ENCODE measurements around the gene CAPN8.

The CAPN8 gene

DNA sequence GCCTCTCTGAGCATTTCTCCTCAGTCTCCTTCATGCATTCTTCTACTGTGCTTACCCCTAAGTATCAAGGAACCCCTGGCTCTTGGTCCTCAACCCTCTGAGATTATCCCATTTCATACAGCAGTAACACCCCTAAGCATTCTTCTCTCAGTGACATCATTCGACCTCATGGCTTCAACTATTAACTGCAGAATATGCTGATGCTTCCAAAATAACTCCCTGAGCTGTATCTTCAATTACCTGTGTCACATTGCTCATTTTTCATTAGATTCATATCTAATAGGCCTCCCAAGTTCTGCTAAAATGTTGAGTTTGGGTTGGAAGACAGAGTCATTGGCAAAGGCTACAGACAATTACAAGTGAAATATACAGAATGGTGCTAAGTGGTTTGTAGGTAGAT lies 7.5 kb downstream of the CAPN8 start:
- in situ Hi-C loops (cut with MboI; ENCODE audit: low pct_unique_long_range_greater_than_20kb, low sequenced_read_pairs, unreplicated experiment), result no loop called here

DNA sequence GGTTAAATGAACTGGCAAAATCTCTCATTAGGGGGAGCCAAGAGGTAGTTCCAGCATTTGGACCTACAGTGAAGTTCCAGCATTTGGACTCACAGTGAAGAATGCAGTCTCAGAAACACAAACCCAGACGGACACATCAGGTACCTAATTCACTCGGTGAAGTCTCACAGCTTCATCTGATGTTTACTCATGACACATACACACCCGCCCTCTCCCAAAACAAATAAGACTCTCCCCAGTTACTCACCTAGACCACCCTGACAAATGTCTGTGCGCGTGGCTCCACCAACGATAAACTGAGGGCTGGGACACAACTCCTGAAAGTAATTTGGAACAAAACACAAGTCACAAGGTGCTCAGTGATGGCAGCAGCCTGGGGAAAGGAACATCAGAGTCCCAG lies 11.4 kb downstream of the CAPN8 start:
- in situ Hi-C loops (cut with MboI; ENCODE audit: low pct_unique_long_range_greater_than_20kb, low sequenced_read_pairs, unreplicated experiment), result no loop called here
- TF ChIP-seq, protein P1, sequence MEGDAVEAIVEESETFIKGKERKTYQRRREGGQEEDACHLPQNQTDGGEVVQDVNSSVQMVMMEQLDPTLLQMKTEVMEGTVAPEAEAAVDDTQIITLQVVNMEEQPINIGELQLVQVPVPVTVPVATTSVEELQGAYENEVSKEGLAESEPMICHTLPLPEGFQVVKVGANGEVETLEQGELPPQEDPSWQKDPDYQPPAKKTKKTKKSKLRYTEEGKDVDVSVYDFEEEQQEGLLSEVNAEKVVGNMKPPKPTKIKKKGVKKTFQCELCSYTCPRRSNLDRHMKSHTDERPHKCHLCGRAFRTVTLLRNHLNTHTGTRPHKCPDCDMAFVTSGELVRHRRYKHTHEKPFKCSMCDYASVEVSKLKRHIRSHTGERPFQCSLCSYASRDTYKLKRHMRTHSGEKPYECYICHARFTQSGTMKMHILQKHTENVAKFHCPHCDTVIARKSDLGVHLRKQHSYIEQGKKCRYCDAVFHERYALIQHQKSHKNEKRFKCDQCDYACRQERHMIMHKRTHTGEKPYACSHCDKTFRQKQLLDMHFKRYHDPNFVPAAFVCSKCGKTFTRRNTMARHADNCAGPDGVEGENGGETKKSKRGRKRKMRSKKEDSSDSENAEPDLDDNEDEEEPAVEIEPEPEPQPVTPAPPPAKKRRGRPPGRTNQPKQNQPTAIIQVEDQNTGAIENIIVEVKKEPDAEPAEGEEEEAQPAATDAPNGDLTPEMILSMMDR (IDR thresholded peaks at IDR 0.05; ENCODE audit: extremely low read depth, insufficient read depth, missing control alignments), result no peak
- no peak for DNase-seq (ENCODE audit: low spot score)

More for the DNA sequence above, 7.5 kb downstream of the CAPN8 start:
- DNase-seq (ENCODE audit: low spot score), result no peak
- TF ChIP-seq, protein P1 (IDR thresholded peaks at IDR 0.05; ENCODE audit: extremely low read depth, insufficient read depth, missing control alignments), result no peak

DNA sequence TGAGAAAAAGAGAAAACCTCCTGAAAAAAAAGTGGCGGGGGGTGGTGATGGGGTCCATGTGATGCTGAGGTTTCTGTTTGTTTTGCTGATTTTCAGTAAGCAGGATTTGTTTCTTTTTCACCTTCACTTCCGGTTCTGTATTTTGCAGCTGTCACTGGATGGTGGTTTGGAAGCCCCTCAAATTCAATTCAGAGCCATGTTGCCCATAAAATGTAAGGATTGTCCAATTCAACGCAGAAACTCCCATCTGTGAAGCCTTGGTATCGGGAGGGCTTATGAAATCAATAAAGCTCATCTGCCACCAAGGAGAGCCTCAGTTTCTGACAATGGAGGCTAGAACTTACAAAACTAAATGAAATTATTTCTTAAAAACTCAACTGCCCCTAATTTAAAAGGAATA lies 12.1 kb downstream of the CAPN8 start:
- in situ Hi-C loops (cut with MboI; ENCODE audit: low pct_unique_long_range_greater_than_20kb, low sequenced_read_pairs, unreplicated experiment), result no loop called here
- no peak for DNase-seq (ENCODE audit: low spot score)
- TF ChIP-seq, protein P1 (IDR thresholded peaks at IDR 0.05; ENCODE audit: extremely low read depth, insufficient read depth, missing control alignments), result no peak

DNA sequence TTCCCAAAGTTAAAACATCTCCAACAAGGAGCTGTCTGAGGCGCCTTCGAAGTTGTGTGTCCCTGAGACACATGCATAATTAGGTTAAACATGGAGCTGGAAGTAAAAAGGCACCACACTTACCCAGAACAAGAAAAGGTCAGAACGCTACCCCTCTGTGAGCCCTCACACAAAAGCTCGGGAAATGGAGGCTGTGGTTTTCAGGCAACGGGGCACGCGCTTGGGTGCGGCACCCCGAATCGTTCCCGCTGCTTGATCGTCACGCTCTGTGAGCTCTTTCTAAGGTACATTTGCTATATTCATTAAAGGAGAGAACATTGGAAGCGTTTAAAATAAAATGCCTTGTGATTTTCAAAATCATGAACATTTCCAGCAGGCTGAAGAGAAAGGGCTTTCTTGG lies 12.5 kb downstream of the CAPN8 start:
- TF ChIP-seq, protein P1 (IDR thresholded peaks at IDR 0.05; ENCODE audit: extremely low read depth, insufficient read depth, missing control alignments), result no peak

DNA sequence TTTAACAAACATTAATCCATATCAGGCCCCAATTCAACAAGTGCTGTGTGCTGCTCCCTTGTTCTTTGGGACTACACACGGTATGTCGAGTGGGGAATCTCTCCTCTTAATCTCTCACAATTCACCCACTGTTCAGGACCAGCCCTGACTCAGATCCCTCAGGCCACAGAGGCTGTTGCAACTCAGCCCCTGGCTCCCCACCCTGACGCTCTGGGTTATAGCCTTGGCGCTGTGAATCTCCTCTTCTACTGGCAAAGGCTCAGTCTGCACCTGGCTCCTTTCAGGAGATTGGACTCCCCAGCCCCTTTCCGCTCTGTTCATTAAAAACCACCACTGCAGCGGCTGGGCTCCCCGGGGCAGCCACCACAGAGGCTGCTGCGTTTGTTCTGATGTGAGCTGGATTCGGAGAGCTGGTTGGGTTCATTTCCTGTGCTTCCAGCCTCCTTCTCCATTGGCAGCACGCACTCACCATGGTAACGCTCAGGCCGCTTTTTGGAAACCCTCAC lies 13.0 kb downstream of the CAPN8 start:
- in situ Hi-C loops (cut with MboI; ENCODE audit: low pct_unique_long_range_greater_than_20kb, low sequenced_read_pairs, unreplicated experiment), result no loop called here
- DNase-seq (ENCODE audit: low spot score), result no peak
- TF ChIP-seq, protein P1 (IDR thresholded peaks at IDR 0.05; ENCODE audit: extremely low read depth, insufficient read depth, missing control alignments), result no peak

More for the DNA sequence above, 12.5 kb downstream of the CAPN8 start:
- DNase-seq (ENCODE audit: low spot score), result no peak
- in situ Hi-C loops (cut with MboI; ENCODE audit: low pct_unique_long_range_greater_than_20kb, low sequenced_read_pairs, unreplicated experiment), result no loop called here

DNA sequence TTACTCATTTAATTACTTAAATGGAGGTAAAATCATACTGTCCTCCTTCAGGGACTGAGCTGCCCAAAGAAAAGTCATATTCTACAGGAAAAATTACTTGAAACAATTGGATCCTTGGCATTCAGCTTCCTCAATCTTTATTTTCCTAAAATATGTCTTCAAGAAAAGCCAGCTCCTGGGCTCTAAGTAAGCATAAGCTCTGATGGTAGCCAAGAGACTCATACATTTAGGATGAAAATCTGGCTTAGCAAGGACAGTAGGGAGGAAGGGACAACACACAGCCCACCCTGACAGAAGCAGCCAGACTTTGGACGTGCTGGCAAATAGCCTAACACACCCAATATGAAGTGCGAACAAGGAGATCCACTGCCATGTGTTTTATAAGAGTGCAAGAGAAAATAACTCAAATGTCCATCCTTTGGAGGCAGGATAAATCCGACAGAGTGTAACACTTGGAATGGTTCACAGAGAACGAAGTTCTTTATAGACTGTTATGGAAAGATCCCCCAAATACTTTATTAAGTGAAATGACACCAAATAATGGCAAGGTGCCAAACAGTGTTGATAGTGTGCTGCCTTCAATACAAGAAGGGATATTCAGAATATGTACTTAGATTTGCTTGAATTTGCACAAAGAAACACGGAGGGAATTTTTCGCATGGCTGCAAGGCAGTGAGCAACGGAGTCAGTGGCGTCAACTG lies 14.1 kb downstream of the CAPN8 start:
- TF ChIP-seq, protein P1 (IDR thresholded peaks at IDR 0.05; ENCODE audit: extremely low read depth, insufficient read depth, missing control alignments), result no peak
- in situ Hi-C loops (cut with MboI; ENCODE audit: low pct_unique_long_range_greater_than_20kb, low sequenced_read_pairs, unreplicated experiment), result no loop called here
- no peak for DNase-seq (ENCODE audit: low spot score)
